ENCODE measurements around the gene AQP5.

The AQP5 gene

DNA sequence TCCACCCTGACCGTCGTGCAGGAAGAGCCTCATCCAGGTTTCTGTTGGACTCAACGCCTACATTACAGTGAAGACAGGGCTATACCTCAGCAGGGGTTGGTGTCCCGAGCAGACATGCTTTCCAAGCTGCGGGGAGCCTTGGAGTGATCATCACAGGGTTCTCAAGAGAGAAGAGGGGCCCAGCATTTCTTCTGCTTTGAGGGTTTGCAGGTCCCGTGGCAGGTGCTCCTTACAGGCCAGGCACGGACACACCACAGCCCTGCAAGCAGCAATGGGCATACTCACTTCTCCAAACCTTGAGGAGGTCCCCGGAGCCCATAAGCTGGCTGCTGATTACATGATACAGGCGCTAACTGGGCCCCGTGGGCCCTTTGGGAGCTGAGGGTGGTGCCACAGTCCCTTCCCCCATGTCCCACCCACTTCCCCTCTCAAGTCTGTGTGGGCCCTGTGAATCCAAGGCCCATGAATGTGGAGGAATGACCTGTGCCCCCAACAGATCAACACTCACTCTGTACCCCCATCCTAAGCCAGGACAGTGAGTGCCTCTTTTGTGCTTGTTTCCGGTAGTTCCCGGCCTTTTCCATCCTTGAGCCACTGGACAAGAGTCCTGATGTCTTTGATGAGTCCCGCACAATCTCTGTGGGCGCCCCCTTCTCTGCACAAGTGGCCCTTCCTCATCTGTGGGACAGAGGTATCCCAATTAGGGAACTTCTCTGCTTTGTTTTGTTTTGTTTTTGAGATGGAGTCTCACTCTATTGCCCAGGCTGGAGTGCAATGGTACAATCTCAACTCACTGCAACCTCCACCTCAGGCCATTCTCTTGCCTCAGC is 10.0 kb upstream of the AQP5 start:
- DNase-seq, result no peak

DNA sequence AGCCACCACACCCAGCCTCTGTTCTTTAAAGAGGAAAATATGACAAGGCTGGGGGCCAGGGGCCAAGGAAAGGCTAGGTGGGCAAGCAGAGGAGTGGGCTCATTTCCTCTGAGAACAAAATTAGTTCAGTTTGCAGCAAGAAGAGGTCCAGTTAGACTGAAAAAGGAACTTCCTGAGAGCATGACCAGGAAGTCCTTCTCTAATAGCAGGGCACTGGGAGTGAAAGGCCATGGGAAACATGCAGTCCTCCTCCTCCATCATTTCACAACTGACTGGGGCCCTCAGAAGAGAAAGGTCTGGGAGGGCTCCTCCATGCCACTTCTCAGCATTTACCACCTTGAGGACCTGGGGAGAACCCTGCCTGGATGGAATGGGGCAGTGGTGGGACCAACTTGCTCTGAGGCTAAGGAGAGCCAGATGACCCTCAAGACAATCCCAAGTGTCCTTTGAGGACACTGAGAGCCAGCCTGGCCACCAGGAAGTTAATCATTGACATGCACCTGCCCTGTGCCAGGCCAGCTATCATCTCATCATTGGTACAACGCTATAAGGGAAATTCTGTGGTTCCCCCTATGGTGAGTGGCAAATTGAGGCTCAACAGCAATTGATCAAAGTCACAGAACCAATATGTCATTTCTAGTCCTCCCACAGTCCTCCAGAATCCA is 9.1 kb upstream of the AQP5 start:
- DNase-seq, result no peak

- no peak for DNase-seq
Observed at GRCh38 chr12:49953151-49953550, 8.5 kb upstream of the AQP5 start.

- no peak for DNase-seq
Observed at GRCh38 chr12:49953961-49954846, 7.5 kb upstream of the AQP5 start.

DNA sequence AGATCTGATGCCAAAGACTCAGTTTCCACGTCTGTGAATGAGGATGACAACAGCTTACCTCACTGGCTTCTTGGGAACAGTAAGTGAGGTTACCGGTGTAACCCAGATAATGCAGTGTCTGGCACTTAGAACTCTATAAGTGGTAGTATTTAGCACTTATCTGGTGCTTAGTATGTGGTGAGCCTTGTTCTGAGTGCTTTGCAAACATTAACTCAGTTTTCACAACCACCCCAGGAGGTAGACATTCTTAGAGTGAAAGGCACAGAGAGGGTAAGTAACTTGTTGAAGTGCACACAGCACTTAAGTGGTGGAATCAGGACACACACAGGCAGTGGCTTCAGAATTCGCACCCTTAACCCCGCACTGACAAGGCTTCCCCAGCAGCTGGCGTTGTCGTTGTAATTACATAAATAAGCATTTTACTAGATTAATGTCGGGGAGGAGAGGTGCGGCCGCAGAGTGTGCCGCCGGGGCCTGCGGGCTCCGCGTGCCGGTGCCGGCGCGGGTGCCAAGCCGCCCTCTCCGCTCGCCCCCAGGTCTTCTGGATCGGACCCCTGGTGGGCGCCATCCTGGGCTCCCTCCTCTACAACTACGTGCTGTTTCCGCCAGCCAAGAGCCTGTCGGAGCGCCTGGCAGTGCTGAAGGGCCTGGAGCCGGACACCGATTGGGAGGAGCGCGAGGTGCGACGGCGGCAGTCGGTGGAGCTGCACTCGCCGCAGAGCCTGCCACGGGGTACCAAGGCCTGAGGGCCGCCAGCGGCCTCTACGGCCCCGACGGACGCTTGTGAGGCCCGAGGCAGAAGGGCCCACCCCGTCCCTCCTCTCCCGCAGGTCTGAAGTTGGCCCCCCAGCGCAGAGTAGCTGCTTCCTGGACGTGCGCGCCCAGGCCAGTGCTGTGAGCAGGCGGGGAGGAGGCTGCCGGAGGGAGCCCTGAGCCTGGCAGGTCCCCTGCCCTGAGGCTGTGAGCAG is 6.5 kb upstream of the AQP5 start:
- DNase-seq, result no peak

DNA sequence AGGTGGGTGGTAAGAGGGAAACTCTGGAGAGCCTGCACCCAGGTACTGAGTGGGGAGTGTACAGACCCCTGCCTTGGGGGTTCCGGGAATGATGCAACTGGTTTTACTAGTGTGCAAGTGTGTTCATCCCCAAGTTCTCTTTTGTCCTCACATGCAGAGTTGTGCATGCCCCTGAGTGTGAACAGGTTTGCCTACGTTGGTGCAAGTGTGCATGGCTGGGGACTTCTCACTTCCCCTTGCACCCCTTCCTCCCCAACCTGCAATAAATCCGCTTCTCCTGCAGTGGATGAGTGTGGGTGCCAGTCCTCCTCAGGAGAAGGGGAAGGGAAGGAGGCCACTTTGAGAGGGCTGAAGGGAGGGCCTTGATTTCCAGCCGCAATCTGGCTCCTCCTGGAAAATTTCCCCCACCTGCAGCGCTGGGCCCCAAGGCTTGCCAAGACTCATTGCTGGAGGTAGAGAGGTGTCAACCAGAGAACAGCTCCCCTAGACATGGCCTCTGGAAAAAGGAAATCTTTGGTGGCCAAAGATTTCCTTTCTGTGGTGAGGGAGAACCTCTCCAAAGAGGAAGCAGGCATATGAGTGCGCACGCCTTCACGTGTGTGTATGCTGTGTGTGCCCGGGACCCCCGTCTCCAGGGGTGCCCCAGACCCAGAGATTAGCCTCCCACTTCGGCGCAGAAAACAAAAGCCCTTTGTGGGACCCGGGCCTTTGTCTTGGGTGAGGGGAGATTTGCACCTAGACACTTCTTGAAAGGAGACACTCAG is 5.6 kb upstream of the AQP5 start:
- DNase-seq, result no peak

GRCh38 chr12:49956663-49957569 is 4.8 kb upstream of the AQP5 start:
- DNase-seq, result no peak

DNA sequence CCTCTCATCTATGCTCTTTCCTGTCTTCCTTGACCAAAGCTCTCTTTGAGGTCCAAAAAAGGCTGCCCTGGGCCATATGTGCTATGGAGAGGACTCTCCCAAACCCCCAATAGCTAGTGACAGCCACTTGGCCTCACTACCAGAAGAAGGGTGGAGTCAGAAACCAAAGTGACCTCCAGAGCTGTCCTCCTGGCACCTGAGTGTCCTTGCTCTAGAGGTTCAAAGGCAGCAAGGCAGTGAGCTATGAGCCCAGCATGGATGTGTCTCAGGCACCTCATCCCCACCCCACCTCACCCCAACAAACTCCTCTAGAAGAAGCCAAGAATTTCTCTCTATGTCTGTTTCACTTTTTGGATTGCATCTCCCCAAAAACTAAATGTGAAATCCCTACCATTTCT is 4.1 kb upstream of the AQP5 start:
- no peak for DNase-seq

DNA sequence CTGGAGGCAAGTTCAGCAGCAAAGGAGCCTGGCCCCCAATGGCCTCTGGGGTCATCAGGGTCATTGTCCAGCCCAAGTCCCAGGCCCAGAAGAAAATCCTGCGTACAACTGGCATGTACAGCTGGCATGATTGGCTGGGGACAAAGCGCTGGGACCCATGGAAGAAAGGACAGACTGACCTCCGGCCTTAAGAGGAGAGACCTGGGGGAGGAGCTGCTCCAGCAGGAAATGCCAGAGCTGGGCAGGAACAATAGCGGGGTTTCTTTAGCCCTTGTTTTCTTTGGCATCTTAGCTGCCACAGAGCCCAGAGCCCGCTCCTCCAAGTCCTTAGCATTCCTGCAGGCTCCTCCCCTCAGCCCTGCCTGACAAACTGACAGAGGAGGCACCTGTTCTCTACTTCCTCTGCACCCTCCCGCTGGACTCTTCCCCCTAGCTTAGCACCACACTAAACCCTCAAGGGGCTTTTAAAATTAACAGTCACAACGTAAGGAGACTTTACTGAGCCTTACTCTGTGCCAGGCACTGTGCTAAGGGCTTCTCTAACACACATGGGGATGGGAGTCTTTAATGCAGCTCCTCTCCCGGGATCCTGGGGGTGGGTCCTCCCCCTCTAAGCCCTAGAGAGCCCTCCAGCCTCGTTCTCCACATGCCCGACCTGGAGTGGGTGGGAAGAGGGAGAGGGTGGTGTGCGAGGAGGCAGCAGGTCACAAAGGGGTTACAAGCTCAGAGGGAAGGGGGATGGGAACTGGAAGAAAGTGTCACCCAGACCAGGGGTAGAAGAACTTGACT is 1.8 kb upstream of the AQP5 start:
- DNase-seq, result peak; percentile 84

DNA sequence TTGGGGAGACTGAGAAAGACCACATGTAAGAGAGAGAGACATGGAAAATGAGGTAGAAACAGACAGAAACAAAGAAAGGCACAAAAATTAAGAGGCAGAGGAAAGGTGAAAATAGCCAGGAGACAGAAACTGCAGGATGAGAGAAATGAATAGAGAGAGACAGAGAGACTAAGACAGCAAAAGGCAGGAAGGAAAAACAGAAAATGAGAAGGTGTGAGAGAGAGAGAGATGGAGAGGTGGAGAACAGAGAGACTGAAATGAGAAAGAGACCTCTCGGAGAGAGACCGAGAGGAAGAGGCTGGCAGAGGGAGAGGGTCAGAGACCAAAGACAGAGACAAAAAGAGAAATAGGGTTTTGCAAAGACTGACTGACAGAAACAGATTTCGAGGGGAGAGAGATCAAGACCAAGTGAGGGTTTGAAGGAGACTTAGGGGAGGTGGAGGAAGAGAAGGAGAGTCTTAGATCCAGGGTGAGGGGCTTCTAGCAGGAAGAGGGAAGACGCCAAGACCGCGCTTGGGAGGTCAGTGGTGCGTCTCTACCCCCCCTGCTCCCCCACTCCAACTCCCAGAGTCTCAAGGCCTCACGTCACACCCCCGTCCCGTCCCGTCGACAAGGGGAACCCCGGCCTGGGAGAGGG is 1.1 kb upstream of the AQP5 start:
- no peak for DNase-seq

DNA sequence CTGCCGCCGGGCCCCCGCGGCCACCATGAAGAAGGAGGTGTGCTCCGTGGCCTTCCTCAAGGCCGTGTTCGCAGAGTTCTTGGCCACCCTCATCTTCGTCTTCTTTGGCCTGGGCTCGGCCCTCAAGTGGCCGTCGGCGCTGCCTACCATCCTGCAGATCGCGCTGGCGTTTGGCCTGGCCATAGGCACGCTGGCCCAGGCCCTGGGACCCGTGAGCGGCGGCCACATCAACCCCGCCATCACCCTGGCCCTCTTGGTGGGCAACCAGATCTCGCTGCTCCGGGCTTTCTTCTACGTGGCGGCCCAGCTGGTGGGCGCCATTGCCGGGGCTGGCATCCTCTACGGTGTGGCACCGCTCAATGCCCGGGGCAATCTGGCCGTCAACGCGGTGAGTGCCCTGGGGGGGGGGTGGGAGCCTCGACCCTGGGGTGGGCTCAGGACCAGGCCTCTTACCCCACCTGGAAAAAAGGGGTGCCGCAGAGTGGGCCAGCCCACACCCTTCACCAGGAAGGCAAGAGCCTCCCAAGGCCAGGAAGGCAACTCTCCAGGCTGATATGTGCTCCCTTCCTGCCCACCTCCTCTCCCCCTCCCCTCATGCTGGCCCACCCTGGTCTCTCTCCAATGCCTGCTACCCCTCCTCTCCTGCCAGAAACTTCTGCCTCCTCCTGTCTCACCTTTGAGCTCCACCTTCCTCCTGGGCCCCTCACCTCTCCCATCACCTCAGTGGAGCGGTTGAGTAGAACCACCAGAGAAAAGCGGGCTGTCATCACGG is 507 bp downstream of the AQP5 start:
- DNase-seq, result no peak

DNA sequence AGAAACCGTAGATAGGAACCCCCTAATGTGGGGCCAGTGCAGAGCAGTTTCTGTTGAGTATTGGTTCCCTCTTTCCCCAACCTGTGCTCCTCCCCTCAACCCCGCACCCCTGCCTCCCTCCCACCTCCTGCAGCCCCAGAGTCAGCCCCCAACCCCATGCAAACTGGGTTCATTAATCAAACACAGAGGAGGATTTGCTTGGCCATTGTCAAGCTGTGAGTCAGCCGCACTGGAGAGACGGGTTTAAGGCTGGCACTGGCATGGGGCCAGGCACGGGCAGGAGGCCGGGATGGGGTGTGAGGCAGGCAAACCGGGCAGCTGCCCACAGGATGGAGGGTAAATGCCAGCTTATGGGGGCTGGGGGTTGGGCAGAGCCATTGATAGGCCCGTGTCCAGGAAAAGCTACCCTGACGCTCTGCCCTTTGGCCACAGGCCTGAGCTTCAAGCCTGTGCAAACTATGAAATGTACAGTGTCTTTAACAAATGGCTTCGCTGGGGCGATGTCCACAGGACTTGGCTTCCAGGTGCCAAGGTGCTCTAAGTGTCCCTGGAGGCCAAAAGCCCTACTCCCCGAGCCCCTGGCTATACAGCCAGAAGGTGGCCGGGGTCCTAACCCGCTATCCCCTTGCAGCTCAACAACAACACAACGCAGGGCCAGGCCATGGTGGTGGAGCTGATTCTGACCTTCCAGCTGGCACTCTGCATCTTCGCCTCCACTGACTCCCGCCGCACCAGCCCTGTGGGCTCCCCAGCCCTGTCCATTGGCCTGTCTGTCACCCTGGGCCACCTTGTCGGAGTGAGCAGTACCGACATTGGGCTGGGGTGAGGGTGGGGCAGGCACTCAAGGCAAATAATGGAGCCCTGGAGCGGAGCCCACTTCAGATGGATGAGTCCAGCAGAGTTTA is 1.4 kb downstream of the AQP5 start:
- DNase-seq, result peak; percentile 92

GRCh38 chr12:49963976-49964815 is 2.5 kb downstream of the AQP5 start:
- DNase-seq, result no peak

GRCh38 chr12:49964849-49965624 is 3.4 kb downstream of the AQP5 start:
- DNase-seq, result no peak

GRCh38 chr12:49965836-49966235 is 4.2 kb downstream of the AQP5 start:
- DNase-seq, result no peak
